Right lobe of liver (tissue), 6 donors: Measurements from ENCODE around the gene UNC93A. TPM values are rescaled to one million over a fixed set of nuclear protein-coding genes. Genes with fewer than 3 reads are reported as not detected.

Experiments
- ATAC-seq, 4 donors: fragments of 200-7000 bp; cut with Tn5 transposase; one replicate each; pipeline ENCODE4 v1.9.1; 2020; ENCODE audit warnings: mild to moderate bottlenecking in 4 of 4, moderate library complexity in 4 of 4
- DNase-seq, 3 donors: peaks; one replicate each; pipeline ENCODE4 v3.0.0-alpha.2; 2020
- H3K27ac ChIP-seq, 3 donors: fragments of 200-600 bp; one replicate each; pipeline ENCODE4 v1.8.0; 2022
- H3K27me3 ChIP-seq, 2 donors: fragments of 200-600 bp; one replicate each; pipeline ENCODE4 v1.8.0; 2022
- H3K36me3 ChIP-seq, 4 donors: fragments of 200-600 bp; sonication (generic) in 1 of 4; one replicate each; pipeline versions ENCODE4 v1.5.1 to v1.8.0; 2017 to 2022; ENCODE audit warnings: control low read depth in 1 of 4
- H3K4me1 ChIP-seq, 4 donors: fragments of 200-600 bp; sonication (generic) in 1 of 4; one replicate each; pipeline versions ENCODE4 v1.5.1 to v1.8.0; 2017 to 2022; ENCODE audit warnings: control low read depth in 1 of 4
- H3K4me3 ChIP-seq, 3 donors: fragments of 200-600 bp; one replicate each; pipeline ENCODE4 v1.8.0; 2022
- H3K9me3 ChIP-seq, 4 donors: fragments of 200-600 bp; sonication (generic) in 1 of 4; one replicate each; pipeline versions ENCODE4 v1.5.1 to v1.8.0; 2017 to 2022; ENCODE audit warnings: control low read depth in 1 of 4
- CTCF ChIP-seq, 4 donors: fragments of 200-600 bp in 3 of 4; fragments of 450-650 bp in 1 of 4; IDR thresholded peaks; one replicate each; pipeline versions ENCODE4 v1.5.1 to v1.8.0; 2016 to 2022; ENCODE audit warnings: antibody characterized with exemption in 4 of 4, mild to moderate bottlenecking in 2 of 4
- POLR2A ChIP-seq: fragments of 450-650 bp; IDR thresholded peaks from one replicate; pipeline ENCODE4 v1.6.1; 2017; ENCODE audit warnings: antibody characterized with exemption, mild to moderate bottlenecking
- WGBS: methylation state at CpG from one replicate; pipeline ENCODE4 v1.1.6; 2018; ENCODE audit warnings: low coverage, low lambda C conversion rate; ENCODE audit not compliant: insufficient coverage; ENCODE audit errors: missing lambda C conversion rate; 5-methylcytosine and 5-hydroxymethylcytosine counted together
- intact Hi-C, 2 donors: fragments of 100-400 bp; cut with DNase I; formaldehyde crosslinking; loops; one replicate each; pipeline versions ENCODE4 v1.11.2 to v1.14.1; 2022
- total RNA-seq, 6 experiments: library from RNA; depleted of rRNA in 2 of 6; stranded (reverse); fragments of >200 nt in 2 of 6; fragmentation: NEBNext Ultra II Directional in 3 of 6; extraction: Animal tissue kit (Norgen Biotek cat#: 25700) in 3 of 6; gene quantifications; one replicate each; pipeline versions ENCODE4 v1.1.0 to v1.2.4, GENCODE V29; 2016 to 2023
- donor health status: DM: no; HTN: yes; CAD: no.
- donor health status: DM: no; HTN: no; CAD: no.
- donor health status: DM: no; HTN: no; CAD: no.
- donor health status: DM: no; HTN: yes; CAD: no.
- donor health status: DM: no; HTN: yes; CAD: no.

Gene UNC93A
- total RNA-seq, 6 experiments from 2014 or later = 1.4 to 15.8 (median 4.9) TPM

- ATAC-seq (no peak), DNase-seq (no peak)
- Histone ChIP-seq H3K9me3 (no peaks in the 10 kb centered on the region), H3K4me3 (no peak overlapping the region), H3K4me1 (peaks cover 0 to 17% (median 5%) of the 10 kb centered on the region in 4 donors), H3K27me3 (no peaks in the 10 kb centered on the region), H3K27ac (no peak overlapping the region), H3K36me3 (no peaks in the 10 kb centered on the region)
- 93% methylated on average over 4 of the region's 12 CpGs for WGBS
- intact Hi-C loops = no loop called here
- TF ChIP-seq POLR2A = no peak
- TF ChIP-seq CTCF (IDR thresholded peaks at IDR 0.05) = no peak
Measured at GRCh38 chr6:167294241-167294640, 3.1 kb downstream of the UNC93A start.

GRCh38 chr6:167294651-167295494 lies 3.8 kb downstream of the UNC93A start:
- TF ChIP-seq POLR2A (no peak), CTCF (IDR thresholded peaks at IDR 0.05) (no peak)
- WGBS = 90% methylated on average over 24 of the region's 38 CpGs
- H3K9me3 ChIP-seq = no peaks in the 10 kb centered on the region
- H3K27ac ChIP-seq = no peak overlapping the region
- H3K4me3 ChIP-seq = no peak overlapping the region
- no peaks in the 10 kb centered on the region for H3K36me3 ChIP-seq
- ATAC-seq (no peak), DNase-seq (no peak)
- H3K27me3 ChIP-seq = no peaks in the 10 kb centered on the region
- intact Hi-C loops = no loop called here
- H3K4me1 ChIP-seq = peaks cover 0 to 17% (median 5%) of the 10 kb centered on the region in 4 donors

GRCh38 chr6:167295495-167296292 lies 4.6 kb downstream of the UNC93A start:
- ATAC-seq = no peak
- intact Hi-C loops = no loop called here

GRCh38 chr6:167296293-167296690 lies 5.2 kb downstream of the UNC93A start:
- DNase-seq (no peak), ATAC-seq (no peak)
- H3K9me3 ChIP-seq = no peaks in the 10 kb centered on the region
- H3K4me3 ChIP-seq = no peak overlapping the region
- H3K4me1 ChIP-seq = peaks cover 0 to 3% (median 0%) of the 10 kb centered on the region in 4 donors
- H3K27ac ChIP-seq = no peak overlapping the region
- TF ChIP-seq CTCF (IDR thresholded peaks at IDR 0.05) = no peak
- TF ChIP-seq POLR2A = no peak
- H3K36me3 ChIP-seq = no peaks in the 10 kb centered on the region
- no peaks in the 10 kb centered on the region for H3K27me3 ChIP-seq
- WGBS = 83% methylated on average over 1 of the region's 5 CpGs
- intact Hi-C loops = no loop called here

More at GRCh38 chr6:167295495-167296292, 4.6 kb downstream of the UNC93A start:
- no peak for DNase-seq
- H3K9me3 ChIP-seq = no peaks in the 10 kb centered on the region
- WGBS = 98% methylated on average over 23 of the region's 43 CpGs
- no peak for TF ChIP-seq CTCF (IDR thresholded peaks at IDR 0.05)
- no peak for TF ChIP-seq POLR2A
- H3K4me3 ChIP-seq = no peak overlapping the region
- no peaks in the 10 kb centered on the region for H3K27me3 ChIP-seq
- H3K36me3 ChIP-seq = no peaks in the 10 kb centered on the region
- H3K4me1 ChIP-seq = peaks cover 0 to 9% (median 2%) of the 10 kb centered on the region in 4 donors
- no peak overlapping the region for H3K27ac ChIP-seq
